DND-41 (cell line): ENCODE data around the gene NR2F1.

Source experiments
- EZH2 ChIP-seq: IDR thresholded peaks from 3 replicates; pipeline ENCODE4 v1.6.1; 2012; ENCODE audit warnings: borderline replicate concordance, low read depth, mild to moderate bottlenecking, moderate library complexity, low read length, inconsistent platforms; ENCODE audit not compliant: severe bottlenecking
- TF ChIP-seq, protein P1 (sequence below): IDR thresholded peaks from 2 replicates; pipeline ENCODE4 v1.5.1; 2012; ENCODE audit warnings: borderline replicate concordance, low read length, moderate library complexity, mild to moderate bottlenecking; ENCODE audit not compliant: poor library complexity, severe bottlenecking; ENCODE audit errors: extremely low read depth

DNA sequence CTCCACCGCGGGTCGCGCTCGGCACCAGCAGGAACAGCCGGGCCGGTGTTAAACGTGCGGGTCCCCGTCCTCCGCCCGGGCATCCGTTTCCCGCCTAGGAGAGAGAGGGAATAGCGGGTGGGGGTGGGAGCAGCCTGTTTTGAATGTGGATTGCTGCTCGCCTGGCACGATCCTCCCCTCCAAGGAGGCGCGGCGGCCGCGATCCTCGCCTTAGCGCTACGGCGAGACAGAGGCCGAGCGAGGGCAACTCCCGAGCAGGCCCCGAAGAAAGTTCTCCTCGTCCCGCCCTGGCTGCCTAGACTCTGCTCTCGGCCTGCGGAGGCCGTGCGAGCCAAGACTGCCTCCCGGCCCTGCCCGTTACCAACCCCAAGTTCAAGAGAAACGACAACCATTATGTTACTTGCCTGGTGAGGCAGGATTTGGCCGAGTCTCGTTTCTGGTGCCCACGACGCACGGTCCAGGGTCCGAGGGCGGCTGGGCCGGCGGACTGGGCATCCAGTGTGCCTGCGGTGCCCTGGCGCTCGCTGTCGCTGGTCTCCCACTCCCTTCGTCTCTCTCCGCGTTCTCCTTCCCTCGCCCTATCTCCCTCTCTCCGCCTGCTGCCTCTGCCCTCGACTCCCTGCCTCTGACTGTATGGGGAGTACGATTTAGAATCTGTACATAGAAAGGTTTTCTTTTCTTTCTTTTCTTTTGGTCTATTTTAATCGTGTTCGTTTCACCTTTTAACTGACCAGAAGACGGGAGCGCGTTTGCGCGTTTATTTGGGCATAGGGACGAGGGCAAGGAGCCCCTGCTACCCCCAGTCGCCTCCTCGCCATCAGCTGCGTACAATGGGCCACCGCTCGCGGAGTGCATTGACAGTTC, 2.7 kb upstream of the NR2F1 start:
- TF ChIP-seq, protein P1, sequence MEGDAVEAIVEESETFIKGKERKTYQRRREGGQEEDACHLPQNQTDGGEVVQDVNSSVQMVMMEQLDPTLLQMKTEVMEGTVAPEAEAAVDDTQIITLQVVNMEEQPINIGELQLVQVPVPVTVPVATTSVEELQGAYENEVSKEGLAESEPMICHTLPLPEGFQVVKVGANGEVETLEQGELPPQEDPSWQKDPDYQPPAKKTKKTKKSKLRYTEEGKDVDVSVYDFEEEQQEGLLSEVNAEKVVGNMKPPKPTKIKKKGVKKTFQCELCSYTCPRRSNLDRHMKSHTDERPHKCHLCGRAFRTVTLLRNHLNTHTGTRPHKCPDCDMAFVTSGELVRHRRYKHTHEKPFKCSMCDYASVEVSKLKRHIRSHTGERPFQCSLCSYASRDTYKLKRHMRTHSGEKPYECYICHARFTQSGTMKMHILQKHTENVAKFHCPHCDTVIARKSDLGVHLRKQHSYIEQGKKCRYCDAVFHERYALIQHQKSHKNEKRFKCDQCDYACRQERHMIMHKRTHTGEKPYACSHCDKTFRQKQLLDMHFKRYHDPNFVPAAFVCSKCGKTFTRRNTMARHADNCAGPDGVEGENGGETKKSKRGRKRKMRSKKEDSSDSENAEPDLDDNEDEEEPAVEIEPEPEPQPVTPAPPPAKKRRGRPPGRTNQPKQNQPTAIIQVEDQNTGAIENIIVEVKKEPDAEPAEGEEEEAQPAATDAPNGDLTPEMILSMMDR, result no peak
- no peak for TF ChIP-seq EZH2
